Natural killer cell (primary cell): Measurements from ENCODE around the gene AXL. TPM values are rescaled to one million over a fixed set of nuclear protein-coding genes. Genes with fewer than 3 reads are reported as not detected.
"Not testable (repeated sequence)": the region's sequence is repeated elsewhere in the genome, so short reads cannot be mapped to it uniquely, and the experiment has no call there.

Source experiments
- ATAC-seq, 3 donors: fragments of 150-1000 bp in 2 of 3; fragments of 200-7000 bp in 1 of 3; cut with Tn5 transposase; 1 replicate in 1 of 3; 2 replicates in 2 of 3; pipeline ENCODE4 v1.10.0; 2021; ENCODE audit warnings: mild to moderate bottlenecking in 2 of 3, moderate library complexity in 2 of 3
- DNase-seq, 2 donors: peaks; one replicate each; pipeline versions ENCODE4 v3.0.0 to v3.0.0-alpha.2; 2013 to 2021; ENCODE audit warnings: mixed read lengths in 1 of 2
- H3K27ac ChIP-seq: one replicate; pipeline ENCODE4 v1.5.1; 2013; ENCODE audit warnings: mild to moderate bottlenecking, low read length
- H3K27me3 ChIP-seq: one replicate; pipeline ENCODE4 v1.6.1; 2013; ENCODE audit warnings: low read length; ENCODE audit not compliant: control insufficient read depth, insufficient read depth
- H3K36me3 ChIP-seq: one replicate; pipeline ENCODE4 v1.6.1; 2013; ENCODE audit warnings: low read length; ENCODE audit not compliant: control insufficient read depth, insufficient read depth
- H3K4me1 ChIP-seq: one replicate; pipeline ENCODE4 v1.6.1; 2013; ENCODE audit warnings: low read length; ENCODE audit not compliant: control insufficient read depth, insufficient read depth
- H3K4me3 ChIP-seq: one replicate; pipeline ENCODE4 v1.5.1; 2013; ENCODE audit warnings: low read length
- H3K9me3 ChIP-seq: one replicate; pipeline ENCODE4 v1.6.1; 2013; ENCODE audit warnings: low read length; ENCODE audit not compliant: control insufficient read depth, insufficient read depth
- H3K27ac Mint-ChIP-seq, 2 donors: one replicate each; pipeline ENCODE4 v1.8.0; 2022; ENCODE audit warnings: mild to moderate bottlenecking in 2 of 2, mixed read lengths in 2 of 2, moderate library complexity in 1 of 2
- H3K27me3 Mint-ChIP-seq, 2 donors: one replicate each; pipeline ENCODE4 v1.8.0; 2022; ENCODE audit warnings: low read depth in 2 of 2, mixed read lengths in 2 of 2
- H3K36me3 Mint-ChIP-seq: one replicate; pipeline ENCODE4 v1.8.0; 2022; ENCODE audit warnings: mixed read lengths
- H3K4me1 Mint-ChIP-seq, 2 donors: one replicate each; pipeline ENCODE4 v1.8.0; 2022; ENCODE audit warnings: mixed read lengths in 2 of 2
- H3K4me3 Mint-ChIP-seq: one replicate; pipeline ENCODE4 v1.8.0; 2022; ENCODE audit warnings: mild to moderate bottlenecking, moderate library complexity, mixed read lengths
- H3K9me3 Mint-ChIP-seq, 2 donors: one replicate each; pipeline ENCODE4 v1.8.0; 2022; ENCODE audit warnings: mixed read lengths in 2 of 2
- WGBS: methylation state at CpG from one replicate; pipeline ENCODE4 v1.1.7; 2013; ENCODE audit warnings: missing lambda C conversion rate; ENCODE audit not compliant: insufficient coverage; 5-methylcytosine and 5-hydroxymethylcytosine counted together
- intact Hi-C: fragments of 100-400 bp; cut with micrococcal nuclease; formaldehyde crosslinking; loops from one replicate; pipeline ENCODE4 v1.14.2; 2022
- total RNA-seq, 4 donors: library from RNA; stranded (reverse); fragments of 120-200 nt in 1 of 4; gene quantifications; one replicate each; pipeline versions ENCODE4 v1.2.3 to v1.2.4, GENCODE V29; 2013 to 2022
- TF ChIP-seq, protein P1 (sequence below): fragments of 200-600 bp; IDR thresholded peaks from one replicate; pipeline ENCODE4 v1.8.0; 2022; ENCODE audit warnings: antibody characterized with exemption

AXL gene
- total RNA-seq, 3 donors from 2014 or later (not counting 1 experiment from before 2014, with no cell fraction given): 0.16 to 0.70 TPM; not detected in 1

DNA sequence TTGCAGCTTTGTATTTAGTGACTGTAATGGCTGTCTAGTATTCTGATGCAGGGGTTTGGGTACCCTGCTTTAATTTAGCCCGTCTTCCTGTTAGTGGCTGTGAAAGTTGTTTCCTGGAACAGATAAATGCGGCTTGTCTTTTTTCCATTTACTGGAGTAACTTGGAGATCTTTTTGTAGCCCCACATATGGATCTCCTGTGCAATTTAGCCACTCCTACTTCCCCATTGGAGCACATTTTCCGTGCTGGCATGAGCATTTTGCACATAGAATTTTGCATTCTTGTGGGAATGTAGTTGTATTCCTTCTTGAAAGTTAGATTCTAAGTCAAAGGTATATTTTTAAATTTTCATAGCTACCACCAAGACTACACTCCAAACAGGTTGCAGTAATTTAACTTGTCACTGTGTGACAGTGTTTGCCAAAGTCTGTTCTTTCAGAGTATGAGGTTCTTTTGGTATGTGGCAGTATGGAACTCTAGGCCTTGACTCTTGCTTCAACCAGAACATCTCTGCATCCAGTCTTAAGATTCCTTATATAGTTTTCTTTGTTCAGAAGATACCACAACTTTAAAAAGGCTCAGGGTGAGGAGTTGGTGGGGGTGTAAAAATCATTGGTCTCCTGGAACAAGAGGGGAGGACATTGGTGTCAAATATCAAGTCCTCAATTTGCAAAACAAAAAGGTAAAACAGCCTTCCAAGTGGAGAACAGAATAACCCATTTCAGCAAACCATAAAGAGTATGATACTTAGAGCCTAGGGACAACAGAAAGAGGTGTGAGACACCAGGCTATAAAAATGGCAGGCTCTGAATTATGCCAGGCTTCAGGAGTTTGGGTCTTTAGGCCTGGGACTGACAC is 69.9 kb downstream of the AXL start:
- intact Hi-C loops: loop anchor here (2.0 kb wide), 1 partner anchor 20 kb away; no protein-coding TSS in a partner anchor
- Mint-ChIP-seq H3K9me3 (no peaks in the 10 kb centered on the region), H3K4me3 (no peak overlapping the region), H3K27ac (peak overlapping the region; percentile 56 to 65), H3K36me3 (no peaks in the 10 kb centered on the region), H3K4me1 (peaks cover 9 to 10% of the 10 kb centered on the region in 2 donors), H3K27me3 (no peaks in the 10 kb centered on the region)
- H3K4me1 ChIP-seq: no peaks in the 10 kb centered on the region
- no peak overlapping the region for H3K4me3 ChIP-seq
- no peaks in the 10 kb centered on the region for H3K9me3 ChIP-seq
- no peak overlapping the region for H3K27ac ChIP-seq
- DNase-seq (no peak), ATAC-seq (peak in 2 of 3 donors; percentile 64 to 68)
- TF ChIP-seq, protein P1, sequence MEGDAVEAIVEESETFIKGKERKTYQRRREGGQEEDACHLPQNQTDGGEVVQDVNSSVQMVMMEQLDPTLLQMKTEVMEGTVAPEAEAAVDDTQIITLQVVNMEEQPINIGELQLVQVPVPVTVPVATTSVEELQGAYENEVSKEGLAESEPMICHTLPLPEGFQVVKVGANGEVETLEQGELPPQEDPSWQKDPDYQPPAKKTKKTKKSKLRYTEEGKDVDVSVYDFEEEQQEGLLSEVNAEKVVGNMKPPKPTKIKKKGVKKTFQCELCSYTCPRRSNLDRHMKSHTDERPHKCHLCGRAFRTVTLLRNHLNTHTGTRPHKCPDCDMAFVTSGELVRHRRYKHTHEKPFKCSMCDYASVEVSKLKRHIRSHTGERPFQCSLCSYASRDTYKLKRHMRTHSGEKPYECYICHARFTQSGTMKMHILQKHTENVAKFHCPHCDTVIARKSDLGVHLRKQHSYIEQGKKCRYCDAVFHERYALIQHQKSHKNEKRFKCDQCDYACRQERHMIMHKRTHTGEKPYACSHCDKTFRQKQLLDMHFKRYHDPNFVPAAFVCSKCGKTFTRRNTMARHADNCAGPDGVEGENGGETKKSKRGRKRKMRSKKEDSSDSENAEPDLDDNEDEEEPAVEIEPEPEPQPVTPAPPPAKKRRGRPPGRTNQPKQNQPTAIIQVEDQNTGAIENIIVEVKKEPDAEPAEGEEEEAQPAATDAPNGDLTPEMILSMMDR: no peak
- H3K27me3 ChIP-seq: no peaks in the 10 kb centered on the region
- peaks cover 77% of the 10 kb centered on the region for H3K36me3 ChIP-seq
- 93% methylated on average over 2 of the region's 3 CpGs for WGBS

DNA sequence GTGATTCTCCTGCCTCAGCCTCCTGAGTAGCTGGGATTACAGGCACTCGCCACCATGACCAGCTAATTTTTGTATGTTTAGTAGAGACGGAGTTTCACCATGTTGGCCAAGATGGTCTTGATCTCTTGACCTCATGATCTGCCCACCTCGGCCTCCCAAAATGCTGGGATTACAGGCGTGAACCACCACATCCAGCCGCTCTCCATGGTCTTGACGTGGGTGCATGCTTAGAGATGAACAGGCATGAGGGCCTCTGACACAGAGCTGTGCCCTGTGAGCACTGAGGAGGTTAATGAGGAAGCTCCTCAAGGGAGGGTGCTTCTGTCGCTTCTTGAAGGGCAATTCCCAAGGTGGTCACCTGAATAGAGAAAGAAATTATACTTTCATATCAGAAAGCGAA is 70.8 kb downstream of the AXL start:
- not testable (repeated sequence) for H3K27ac ChIP-seq, H3K9me3 ChIP-seq, H3K36me3 Mint-ChIP-seq, H3K4me3 Mint-ChIP-seq, H3K27me3 Mint-ChIP-seq, ATAC-seq, H3K4me3 ChIP-seq, H3K27me3 ChIP-seq, DNase-seq, H3K9me3 Mint-ChIP-seq, H3K4me1 ChIP-seq, H3K27ac Mint-ChIP-seq
- H3K4me1 Mint-ChIP-seq: peaks cover 9 to 16% of the 10 kb centered on the region in 2 donors
- H3K36me3 ChIP-seq: peaks cover 81% of the 10 kb centered on the region
- intact Hi-C loops: loop anchor here (2.0 kb wide), 1 partner anchor 19 kb away; no protein-coding TSS in a partner anchor
- WGBS: 98% methylated on average over 8 of the region's 8 CpGs

DNA sequence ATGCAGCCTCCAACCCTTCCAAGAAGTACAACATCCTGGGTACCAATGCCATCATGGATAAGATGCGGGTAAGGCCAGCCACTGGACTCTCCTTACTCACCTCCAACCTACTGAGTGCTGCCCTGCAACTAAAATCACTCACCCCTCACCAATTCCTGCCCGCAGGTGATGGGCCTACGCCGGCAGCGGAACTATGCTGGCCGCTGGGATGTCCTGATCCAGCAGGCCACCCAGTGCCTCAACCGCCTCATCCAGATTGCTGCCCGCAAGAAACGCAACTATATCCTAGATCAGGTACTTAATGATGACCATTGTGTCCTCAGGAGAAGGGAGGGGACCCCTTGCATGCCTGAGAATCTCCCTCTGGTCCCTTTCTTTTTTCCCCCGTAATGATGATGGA is 75.4 kb downstream of the AXL start:
- ATAC-seq: no peak
- WGBS: 96% methylated on average over 10 of the region's 10 CpGs
- Histone ChIP-seq H3K27me3 (no peaks in the 10 kb centered on the region), H3K36me3 (peaks cover 91% of the 10 kb centered on the region), H3K27ac (no peak overlapping the region), H3K9me3 (no peaks in the 10 kb centered on the region), H3K4me1 (peaks cover 35% of the 10 kb centered on the region), H3K4me3 (no peak overlapping the region)
- peaks cover 39 to 50% of the 10 kb centered on the region in 2 donors for H3K4me1 Mint-ChIP-seq
- intact Hi-C loops: no loop called here
- TF ChIP-seq, protein P1: no peak
- no peak overlapping the region for H3K4me3 Mint-ChIP-seq
- no peak for DNase-seq
- H3K36me3 Mint-ChIP-seq: peaks cover 18% of the 10 kb centered on the region
- peak overlapping the region; percentile 68 to 94 for H3K27ac Mint-ChIP-seq
- H3K27me3 Mint-ChIP-seq: no peaks in the 10 kb centered on the region
- no peaks in the 10 kb centered on the region for H3K9me3 Mint-ChIP-seq

DNA sequence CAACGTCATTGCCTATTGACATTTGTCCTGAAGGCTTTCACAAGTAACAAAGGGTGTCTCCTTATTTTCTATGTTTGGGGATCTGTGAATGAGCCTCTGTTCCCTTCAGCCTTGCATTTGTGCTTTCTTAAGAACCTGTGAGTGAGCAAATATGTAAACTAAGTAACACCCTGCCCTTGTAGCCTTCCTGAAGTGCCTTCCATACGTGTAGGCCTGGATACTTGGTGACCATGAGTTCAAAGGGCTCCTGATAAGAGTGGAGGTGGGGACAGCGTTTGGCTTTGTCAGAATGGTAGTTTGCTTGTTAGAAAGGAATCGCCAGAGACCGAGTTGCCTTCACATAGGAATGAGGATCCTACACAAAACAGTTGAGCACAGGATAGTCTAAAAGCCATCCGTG is 76.5 kb downstream of the AXL start:
- peaks cover 45% of the 10 kb centered on the region for H3K4me1 ChIP-seq
- ATAC-seq: no peak
- intact Hi-C loops: no loop called here
- TF ChIP-seq, protein P1: no peak
- no peaks in the 10 kb centered on the region for H3K9me3 Mint-ChIP-seq
- no peak overlapping the region for H3K27ac ChIP-seq
- 91% methylated on average over 6 of the region's 6 CpGs for WGBS
- H3K4me1 Mint-ChIP-seq: peaks cover 50 to 60% of the 10 kb centered on the region in 2 donors
- H3K27me3 ChIP-seq: no peaks in the 10 kb centered on the region
- H3K36me3 ChIP-seq: peaks cover 89% of the 10 kb centered on the region
- peak overlapping the region; percentile 91 to 94 for H3K27ac Mint-ChIP-seq
- no peak for DNase-seq
- H3K4me3 ChIP-seq: no peak overlapping the region
- H3K27me3 Mint-ChIP-seq: no peaks in the 10 kb centered on the region
- no peaks in the 10 kb centered on the region for H3K9me3 ChIP-seq
- no peak overlapping the region for H3K4me3 Mint-ChIP-seq
- H3K36me3 Mint-ChIP-seq: peaks cover 21% of the 10 kb centered on the region
